ENCODE data around the gene PROP1.
"Not testable (repeated sequence)": the region's sequence is repeated elsewhere in the genome, so short reads cannot be mapped to it uniquely, and the experiment has no call there.

The PROP1 gene

DNA sequence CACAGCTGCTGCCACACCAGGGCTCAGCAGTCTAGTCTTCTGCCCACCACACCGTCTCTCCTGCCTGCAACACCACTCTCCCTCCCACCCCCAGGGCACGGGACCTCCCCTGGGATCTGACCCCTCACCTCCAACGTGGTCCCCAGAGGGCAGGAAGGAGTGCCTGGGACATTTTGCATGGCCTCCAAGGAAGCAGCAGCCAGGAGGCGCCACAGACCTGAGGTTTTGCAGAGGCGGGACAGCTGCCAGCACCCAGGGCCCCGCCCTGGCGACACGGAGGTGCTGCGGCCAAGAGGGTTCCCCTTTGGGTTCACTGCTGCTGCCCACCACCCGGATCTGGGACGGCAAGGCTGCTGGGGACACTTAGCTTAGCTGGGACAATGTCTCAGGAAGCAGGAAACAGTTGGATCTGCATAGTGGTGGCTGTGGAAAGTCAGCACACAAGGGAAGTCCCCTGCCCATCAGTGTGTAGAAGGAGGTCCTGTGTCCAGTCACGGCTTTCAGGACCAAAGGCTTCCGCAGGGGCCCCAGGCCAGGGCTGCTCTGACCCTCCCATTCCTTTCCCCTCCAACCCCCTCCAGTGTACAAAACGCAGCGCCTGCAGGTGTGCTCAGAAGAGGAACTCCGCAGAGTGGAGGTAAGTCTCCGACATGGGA lies 13.8 kb downstream of the PROP1 start:
- no peak for DNase-seq

DNA sequence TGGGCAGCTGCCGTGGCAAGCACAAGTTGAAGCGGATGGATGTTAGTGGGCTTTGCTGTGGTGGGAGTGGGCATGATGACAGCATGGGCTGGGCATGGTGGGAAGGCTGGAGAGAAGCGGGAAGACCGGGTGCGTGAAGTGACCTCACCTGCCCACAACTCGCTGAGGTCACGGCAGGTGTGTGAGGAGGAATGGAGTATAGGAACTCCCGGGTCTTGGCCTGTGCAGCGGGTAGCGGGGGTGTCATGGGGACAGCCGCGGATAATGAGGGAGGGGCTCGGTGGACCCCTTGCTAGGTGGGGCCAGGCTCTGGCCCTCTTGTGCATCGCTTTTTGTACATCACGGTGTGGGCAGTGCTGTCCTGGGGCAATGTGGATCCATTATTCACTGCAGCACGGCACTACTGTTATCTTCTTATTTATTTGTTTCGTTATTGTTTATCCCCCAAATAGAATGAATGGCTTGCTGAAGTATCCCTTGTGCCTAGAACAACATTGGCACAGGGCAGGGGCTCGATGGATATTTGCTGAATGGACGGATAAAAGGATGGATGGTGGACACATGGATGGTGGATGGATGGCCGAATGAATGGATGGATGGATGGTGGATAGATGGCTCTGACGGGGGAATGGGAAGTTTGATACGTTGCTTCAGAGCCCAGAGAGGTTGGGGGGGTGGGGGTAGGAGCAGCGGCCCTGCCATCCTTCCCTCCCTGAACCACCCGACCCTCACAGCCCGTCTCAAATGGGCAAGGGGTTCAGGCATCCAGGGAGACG lies 14.6 kb downstream of the PROP1 start:
- DNase-seq = no peak

DNA sequence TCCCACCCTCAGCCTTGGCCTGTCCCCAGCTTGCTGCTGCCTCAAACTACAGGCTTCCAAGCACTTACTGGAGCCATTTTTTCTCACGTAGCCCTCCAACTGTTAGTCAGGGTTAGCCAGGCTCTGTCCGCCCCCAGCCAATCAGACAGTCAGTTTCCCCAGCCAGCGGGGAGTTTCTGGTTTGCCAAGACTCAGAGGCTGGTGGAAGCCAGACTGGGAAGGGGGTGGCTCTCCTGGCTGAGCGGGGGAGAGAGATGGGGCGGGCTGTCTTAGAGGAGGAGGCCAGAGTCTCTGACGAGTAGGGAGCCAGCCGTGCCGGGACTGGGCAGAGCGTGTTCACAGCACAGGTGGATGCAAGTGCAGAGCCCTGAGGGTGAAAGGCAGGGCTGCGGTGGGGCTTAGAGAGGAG lies 15.3 kb downstream of the PROP1 start:
- DNase-seq = no peak

DNA sequence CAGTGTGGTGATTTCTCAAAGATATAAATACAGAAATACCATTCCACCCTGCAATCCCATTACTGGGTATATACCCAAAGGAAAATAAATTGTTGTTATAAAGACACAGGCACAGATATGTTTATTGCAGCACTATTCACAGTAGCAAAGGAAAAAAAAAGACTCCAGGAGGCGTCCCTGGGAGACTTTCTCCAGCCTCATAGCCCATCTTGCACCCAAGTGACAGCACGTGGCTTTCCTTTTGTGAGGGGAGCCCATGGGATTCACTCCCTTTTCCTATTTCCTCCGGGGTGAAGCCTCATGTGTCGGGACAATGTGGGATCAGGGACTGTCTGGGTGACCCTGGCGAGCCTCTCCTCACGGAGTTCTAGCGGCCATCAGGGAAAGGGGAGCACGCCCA lies 18.4 kb downstream of the PROP1 start:
- DNase-seq = not testable (repeated sequence)

DNA sequence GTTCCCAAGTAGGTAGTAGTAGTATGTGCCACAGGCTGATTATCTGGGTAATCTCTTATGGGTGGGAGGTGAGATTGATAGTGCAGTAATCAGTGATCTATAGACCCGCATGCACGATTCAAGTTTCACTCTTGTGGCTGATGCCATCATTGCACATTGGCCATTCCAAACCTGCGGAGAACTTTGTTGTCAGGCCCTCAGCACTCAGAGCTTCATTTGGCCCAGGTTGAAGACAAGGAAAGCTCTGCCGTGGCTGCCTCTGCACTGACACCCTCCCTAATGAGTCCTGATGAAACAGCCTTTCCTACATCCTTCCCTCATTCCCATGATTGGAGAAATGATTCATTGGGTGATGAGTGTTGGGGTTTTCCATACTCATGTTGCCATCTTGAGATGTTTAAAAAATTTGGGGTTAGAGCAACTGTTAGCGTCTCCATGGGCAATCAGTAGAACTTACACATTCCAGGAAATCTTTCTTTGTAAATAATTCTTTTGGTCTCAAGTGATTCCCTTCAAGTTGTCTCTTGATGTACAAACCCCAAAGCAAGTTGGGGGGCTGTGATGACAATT lies 22.9 kb downstream of the PROP1 start:
- DNase-seq = no peak

DNA sequence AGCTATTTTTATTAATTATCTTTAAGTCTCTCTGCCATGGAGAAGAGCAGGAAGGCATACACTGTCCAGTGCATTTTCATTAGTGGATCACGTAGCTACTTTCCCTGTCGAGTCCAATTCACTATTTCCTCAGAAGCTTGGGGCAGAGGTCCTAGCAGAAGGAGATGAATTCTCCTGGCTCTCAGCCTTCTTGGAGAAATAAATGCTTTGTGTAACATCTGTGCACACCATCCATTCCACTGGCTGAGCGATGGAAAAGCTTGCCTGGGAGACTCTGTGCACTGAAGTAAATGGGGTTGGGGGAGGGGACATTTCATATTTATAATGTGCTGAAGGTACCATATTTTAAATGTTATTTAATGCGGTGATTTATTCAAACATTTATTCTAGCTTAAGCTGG lies 23.4 kb downstream of the PROP1 start:
- no peak for DNase-seq

DNA sequence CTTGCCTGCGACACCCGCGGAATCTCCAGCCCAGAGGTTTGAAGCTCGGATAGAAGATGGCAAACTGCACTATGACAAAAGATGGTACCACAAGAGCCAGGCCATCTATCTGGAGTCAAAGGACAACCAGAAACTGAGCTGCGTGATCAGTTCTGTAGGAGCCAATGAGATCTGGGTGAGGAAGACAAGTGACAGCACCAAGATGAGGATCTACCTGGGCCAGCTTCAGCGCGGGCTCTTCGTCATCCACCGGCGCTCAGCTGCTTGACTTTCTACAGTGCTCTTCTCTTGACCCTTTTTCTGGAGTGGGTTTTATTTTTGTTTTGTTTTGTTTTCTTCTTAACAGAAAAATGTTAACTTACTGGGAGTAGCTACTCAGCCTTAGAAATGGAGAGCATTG lies 24.0 kb downstream of the PROP1 start:
- not testable (repeated sequence) for DNase-seq

DNA sequence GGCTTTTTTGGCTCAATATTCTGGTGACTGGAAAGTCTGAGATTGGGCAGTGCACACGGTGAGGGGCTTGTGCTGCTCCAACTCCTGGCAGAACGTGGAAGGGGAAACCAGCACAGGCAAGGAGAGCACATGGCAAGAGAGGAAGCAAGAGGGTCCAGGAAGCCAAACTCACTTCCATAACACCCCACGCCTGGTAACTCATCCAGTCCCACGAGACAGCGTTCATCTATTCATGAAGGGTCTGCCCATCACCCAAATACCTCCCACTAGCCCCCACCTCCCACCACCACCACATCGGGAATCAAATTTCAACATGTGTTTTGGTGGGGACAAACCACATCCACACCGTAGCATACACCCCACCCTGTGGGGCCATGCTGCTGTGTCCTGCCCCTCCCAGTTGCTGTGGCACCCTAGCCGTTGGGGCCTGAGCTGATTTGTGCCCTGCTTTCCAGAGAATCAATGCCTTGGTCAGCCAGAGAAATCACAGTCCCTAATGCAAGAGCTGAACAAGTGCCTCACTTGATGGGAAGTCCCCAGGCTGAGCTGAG lies 27.3 kb downstream of the PROP1 start:
- DNase-seq = no peak

DNA sequence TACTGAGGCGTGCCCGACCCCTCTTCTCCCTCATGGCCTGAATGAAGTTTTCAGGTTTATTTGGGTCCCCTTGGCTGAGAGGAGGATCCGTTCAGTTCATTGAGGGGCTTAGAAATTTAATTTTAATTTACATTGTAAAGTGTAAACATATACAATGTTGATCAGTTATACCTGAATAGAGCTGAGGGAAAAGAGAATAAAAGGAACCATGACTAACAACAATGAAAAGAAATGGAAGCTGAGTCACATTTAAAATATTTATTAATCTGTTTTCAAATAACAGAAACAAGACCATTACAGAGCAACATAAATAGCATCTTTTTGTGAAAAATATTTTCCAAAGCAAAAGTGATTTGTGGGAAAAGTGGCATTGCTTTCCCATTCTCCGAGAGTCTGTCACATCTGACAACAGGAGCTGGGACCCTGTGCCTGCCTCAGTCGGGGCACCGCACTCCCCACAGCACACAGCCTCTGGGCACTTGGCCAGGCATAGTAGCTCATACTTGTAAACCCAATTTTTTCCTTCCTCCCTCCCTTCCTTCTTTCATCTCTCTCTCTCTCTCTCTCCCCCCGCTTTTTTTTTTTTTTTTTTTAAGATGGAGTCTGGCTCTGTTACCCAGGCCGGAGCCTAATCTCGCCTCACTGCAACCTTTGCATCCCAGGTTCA lies 28.7 kb downstream of the PROP1 start:
- no peak for DNase-seq

DNA sequence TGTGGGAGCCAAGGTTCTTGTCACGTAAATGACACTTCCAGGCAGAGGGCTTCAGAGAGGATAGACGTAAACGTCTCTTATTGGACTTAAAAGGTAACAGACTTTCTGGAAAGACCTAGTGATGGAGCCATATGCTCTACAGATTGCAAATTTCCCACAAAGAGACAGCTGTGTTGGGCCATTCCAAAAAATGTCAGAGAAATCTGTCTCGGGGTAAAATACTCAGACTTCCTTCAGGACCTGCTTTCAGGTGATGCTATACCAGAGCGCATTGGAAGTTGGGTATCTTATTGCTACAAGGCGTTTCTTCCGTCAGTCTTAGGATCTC lies 29.2 kb downstream of the PROP1 start:
- no peak for DNase-seq

DNA sequence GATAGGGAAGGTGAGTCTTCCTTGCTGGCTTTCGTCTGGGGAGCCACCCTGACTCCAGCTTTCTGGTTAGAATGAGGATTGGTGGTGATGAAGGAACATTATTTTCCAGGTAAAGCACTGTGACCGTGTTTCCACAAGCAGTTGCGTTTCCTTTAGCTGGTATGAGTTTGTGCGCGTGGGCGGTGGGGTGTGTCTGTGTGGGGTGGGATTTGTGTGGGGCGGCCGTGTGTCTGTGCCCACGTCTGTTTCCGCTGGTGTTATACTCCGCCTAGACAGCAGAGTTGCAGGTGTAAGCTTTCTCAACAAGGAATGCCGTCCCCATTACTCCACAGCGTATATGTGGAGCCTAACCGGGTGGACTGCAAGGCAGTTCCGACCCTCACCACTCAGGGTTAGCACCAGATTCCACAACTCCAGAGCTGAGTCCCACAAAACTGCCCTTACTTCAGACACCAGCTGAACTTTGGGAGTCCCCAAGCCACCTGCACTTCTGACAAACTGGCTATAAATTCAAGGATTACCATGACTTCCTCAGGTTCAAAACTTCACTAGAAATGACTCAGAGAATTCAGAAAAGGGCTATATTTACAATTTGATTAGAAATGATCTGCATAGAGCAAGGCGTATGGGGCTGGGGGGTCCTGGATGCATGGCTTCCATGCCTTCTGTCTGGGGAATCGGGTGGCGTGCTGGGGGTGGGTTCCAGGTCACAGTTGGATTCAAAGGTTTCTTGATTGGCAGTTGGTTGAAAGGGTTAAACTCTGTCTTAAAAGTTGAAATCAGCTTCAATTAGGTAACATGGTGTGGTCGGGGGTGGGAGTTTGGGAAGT lies 29.8 kb downstream of the PROP1 start:
- DNase-seq = no peak

DNA sequence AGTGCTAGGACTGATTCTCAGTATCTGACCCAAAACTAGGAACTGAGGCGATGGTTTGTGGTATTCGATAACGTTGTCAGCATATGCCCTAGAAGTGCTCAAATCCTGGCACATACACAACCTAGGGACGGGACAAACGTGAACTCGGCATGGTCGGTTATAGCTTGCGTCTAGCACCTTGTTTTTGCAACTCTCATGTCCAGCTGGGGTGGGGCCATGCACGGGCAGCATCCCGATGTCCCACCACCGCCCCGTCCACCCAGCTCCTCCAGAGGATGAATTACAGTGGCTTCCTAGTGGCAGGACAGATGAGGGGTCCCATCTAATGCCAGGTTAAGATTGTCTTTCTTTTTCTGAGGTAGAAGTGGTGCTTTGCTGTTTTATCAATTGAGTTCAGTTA lies 31.6 kb downstream of the PROP1 start:
- no peak for DNase-seq

DNA sequence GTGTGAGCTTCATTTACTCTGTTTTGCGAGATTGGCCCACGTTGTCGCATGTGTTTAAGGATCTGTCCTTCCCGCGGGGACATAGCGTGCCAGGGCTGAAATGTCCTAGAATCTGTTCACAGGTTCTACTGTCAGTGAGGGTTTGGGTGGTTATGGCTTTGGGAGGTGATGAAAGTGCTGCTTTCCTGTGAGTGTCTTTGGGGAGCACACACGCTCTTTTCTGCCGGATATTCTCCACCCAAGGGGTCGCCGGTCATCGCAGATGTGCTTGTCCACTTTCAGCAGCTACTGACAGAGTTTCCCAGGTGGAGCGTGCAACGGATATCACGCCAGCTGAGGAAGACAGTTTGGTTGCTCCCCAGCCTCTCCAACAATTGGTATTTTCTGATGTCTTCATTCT lies 32.1 kb downstream of the PROP1 start:
- no peak for DNase-seq

DNA sequence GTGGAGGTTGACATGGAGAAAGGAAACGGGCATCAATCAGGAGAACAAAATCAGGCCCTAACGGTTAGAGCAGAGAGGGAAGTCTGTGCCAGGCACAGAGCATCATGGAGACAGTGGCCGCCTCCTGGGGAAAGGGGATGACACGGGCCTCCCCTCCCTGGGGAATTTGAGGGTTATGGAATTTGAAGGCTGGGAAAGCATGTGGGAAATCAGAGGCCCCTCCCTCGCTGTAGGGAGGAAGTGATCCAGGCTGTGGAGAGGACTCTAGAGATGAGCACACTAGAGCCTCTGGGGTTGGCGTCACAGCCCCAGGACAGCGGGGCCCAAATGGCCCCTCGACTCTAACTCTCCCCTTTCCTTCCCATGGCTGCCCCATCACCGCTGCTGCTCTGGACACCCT lies 36.7 kb downstream of the PROP1 start:
- DNase-seq = no peak

DNA sequence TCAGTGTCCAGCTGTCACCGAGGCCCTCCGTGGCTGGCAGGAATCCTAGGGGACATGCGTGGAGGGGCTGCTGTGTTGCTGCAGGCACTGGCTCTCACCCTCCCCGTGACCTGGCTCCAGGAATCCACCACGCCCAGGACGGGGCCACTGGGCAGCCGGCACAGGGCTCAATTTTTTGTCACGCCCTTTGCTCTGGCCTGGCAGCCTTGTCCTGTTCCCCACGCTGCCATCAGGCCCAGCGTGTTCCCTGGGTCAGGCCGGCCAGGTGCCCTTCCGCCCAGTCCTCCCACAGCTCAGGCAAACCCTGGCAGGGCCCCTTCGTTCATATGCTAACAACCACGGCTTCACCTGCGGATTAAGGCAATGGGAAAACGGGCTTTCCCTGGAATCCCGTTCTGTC lies 37.3 kb downstream of the PROP1 start:
- DNase-seq = no peak

DNA sequence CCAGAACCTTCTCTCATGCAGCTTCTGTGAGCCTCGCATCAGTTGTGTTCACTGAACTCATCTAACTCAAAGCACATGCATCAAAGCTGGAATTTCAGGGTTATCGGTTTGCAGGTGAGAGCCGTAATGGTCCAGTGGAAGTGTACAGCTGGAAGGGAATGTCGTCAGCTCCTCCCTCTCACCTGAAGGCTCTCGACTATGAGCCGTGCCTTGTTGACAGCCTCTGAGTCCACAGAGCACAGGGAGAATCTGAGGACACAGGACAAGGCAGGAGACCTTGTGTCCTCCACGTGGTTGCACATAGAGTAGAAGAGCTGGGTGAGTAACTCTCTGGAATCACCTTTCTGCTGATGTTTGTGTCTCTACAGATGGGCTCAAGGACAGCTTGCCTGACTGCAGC lies 38.8 kb downstream of the PROP1 start:
- DNase-seq = no peak

DNA sequence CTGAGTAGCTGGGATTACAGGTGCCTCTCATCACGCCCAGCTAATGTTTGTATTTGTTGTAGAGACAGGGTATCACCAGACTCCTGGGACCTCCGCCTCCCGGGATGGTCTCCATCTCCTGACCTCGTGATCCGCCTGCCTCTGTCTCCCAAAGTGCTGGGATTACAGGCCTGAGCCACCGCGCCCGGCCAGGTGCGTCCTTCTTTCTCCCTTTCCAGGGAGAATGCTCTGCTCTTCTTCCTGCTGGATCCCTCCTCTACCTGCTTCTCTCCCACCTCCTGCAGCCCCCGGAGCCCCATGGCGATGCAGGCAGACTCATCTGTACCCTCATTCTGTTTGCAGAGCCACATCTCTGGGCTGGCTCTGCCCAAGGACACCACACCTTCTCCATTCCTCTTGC lies 42.9 kb downstream of the PROP1 start:
- not testable (repeated sequence) for DNase-seq

DNA sequence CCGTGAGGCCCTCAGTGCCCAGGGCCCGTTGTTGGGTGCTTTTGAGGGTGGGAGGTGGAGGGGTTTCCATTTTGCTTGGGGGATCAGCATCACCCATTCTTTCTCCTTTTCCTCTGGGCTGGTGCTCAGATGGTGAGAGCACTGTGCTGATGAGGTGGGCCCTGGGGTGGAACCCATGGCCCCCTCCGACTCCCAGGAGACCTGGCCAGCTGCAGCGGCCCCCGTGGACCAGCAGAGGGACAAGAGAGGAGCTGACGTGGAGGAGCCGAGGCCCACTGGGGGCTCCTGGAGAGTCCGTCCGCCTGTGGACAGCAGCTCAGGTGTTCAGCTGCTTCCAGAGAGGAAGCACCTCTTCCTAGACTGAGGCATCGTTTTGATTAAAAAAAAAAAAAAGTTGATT lies 46.4 kb downstream of the PROP1 start:
- not testable (repeated sequence) for DNase-seq

DNA sequence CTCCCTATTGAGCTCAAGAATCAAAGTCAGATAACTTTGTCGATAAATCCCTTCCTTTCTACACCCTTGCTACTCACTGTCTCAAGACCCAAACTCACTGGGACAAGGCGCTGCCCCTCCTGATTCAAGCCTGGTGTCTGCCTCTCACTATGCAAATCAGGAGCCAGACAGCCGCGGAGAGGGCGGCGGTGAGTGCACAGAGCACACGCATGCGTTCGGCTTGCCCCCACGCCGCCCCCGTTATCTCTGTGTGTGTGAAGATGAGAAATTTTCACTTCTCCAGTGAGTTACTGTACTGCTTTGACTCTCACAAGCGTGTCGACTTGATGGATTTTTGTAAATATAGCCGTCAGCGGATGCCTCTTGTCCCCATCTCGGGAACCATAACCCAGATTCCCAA lies 47.0 kb downstream of the PROP1 start:
- not testable (repeated sequence) for DNase-seq

DNA sequence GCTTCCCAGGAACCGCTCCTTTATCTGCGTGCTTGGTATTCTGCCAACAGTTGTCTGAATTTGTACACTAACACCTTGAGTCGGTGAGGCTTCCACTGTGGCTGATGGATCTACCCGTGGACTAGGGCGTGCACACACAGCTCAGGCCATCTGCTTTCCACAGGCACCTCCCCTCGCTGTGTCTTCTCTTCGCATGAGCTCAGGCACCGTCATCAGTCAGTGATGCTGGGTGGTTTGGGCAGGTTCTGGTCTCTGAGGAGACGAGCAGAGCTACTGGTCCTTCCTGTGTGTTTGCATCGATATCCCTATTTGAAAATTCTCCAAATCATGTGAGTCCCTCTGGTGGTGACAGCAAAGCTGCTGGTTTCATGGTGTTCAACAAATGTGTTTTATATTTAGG lies 48.1 kb downstream of the PROP1 start:
- DNase-seq = not testable (repeated sequence)

DNA sequence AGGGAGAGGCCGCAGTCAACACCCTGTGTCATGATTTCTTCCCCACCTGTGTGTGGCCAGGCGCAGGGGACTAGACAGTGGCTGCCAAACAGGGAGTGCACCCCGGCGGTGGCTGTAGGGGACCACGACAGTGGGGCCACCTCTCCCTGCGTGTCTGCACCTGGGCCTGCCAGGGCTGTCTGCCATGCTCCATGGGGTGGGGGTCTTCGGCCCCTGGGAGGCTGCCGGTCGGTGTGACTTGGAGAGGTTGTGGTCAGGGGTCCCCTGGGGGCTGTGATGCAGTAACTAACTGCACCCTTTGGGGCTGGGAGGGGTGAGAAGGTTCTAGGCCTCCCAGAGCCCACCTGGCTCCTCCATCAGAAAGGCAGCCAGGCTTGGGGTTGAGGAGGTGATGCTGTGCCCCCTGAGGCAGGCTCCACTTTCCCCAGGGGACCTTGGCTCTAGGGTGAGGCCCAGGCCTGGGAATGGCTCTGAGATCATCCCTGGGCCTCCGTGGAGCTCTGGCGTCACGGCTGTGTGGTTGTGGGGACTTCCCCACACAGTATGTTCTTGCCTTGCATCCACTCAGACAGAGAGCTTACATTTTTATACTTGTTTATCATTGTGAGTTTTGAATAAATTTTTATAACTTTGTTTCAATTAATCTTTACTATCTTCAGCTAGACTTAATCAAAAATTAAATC lies 50.3 kb downstream of the PROP1 start:
- DNase-seq = not testable (repeated sequence)

DNA sequence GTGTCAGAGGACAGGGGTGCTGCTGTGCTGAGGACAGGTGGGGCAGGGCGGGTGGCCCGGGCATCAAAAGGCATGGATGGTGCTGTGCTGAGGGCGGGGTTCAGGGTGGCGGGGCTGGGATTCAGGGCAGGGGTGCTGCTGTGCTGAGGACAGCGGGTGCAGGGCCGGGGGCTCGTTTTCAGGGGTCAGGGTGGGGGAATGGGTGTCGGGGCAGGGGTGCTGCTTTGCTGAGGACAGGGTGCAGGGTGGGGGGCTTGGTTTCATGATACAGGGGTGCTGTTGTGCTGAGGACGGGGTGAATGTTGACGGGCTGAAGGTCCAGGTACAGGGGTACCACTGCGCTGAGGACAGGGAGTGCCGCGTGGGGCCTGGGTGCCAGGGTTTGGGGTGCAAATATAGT lies 50.9 kb downstream of the PROP1 start:
- DNase-seq = not testable (repeated sequence)
